GM19240 (cell line): Measurements from ENCODE around the gene FCRLB.
"Not testable (repeated sequence)": the region's sequence is repeated elsewhere in the genome, so short reads cannot be mapped to it uniquely, and the experiment has no call there.

ENCODE experiments used
- DNase-seq: peaks from one replicate; pipeline ENCODE4 v3.0.0; 2011; ENCODE audit warnings: low spot score; ENCODE audit not compliant: insufficient read length

Gene FCRLB

GRCh38 chr1:161720956-161721737 lies at the start of gene FCRLB:
Gene FCRLB, plus strand, starts transcription at chr1:161721544. Its CDS starts 1,129 bp downstream, at chr1:161722673.
- no peak for DNase-seq

DNA sequence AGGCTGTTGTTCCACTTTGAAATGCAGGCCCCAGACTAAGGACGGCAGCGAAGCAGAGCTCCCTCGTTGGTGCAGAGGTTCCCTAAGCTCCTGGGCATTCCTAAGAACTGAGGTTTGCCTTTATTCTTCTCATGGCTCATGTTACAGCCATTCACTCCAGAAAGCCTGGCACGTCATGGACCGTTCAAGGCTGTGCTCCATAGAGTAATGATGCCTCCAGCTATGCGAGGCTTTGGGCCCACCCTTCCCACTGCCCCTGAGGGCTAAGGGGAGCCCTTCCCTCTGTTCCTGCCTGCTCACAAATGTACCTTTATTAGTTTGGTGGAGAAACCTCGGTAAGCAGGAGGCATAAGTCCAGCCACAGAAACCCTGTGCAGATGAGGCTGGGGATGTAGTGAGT lies 47.9 kb upstream of the FCRLB start:
- DNase-seq, result not testable (repeated sequence)

- DNase-seq, result not testable (repeated sequence)
Observed at GRCh38 chr1:161674447-161674846, 46.9 kb upstream of the FCRLB start.

DNA sequence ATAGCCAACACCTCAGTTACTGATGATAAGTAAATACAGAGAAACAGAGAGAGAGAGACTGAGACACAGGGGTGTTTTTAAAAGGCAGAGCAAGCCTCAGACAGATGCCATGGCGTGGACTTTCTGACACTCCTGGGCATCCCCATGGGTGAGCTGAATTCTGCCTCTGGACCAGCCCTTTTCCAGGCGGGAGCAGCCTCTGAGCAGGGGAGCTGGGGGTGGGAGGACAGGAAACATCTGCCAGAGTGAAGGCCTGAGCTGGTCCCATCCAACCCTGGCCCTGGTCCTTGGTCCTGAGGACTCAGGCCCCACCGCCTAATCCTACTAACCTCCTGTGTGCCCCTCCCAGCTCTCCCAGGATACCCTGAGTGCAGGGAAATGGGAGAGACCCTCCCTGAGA lies 46.4 kb upstream of the FCRLB start:
- not testable (repeated sequence) for DNase-seq

DNA sequence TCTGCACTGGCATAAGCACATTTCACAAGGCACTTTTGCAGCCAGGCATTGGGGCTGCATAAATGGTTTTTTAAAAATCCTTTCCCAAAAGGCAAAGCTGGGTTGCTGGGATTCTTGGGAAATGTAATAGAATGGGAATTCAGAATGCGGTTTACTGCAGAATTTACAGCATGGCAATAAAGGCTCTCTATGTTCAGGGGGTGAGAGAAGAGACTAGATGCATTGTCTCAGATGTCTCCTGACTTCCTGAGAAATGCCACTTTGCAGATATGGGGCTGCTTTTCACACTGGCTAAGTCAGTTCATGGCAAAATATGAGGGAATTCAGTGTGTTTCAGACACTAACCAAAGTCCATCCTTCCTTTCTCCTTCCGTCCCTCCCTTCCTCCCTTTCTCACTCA lies 44.9 kb upstream of the FCRLB start:
- no peak for DNase-seq

DNA sequence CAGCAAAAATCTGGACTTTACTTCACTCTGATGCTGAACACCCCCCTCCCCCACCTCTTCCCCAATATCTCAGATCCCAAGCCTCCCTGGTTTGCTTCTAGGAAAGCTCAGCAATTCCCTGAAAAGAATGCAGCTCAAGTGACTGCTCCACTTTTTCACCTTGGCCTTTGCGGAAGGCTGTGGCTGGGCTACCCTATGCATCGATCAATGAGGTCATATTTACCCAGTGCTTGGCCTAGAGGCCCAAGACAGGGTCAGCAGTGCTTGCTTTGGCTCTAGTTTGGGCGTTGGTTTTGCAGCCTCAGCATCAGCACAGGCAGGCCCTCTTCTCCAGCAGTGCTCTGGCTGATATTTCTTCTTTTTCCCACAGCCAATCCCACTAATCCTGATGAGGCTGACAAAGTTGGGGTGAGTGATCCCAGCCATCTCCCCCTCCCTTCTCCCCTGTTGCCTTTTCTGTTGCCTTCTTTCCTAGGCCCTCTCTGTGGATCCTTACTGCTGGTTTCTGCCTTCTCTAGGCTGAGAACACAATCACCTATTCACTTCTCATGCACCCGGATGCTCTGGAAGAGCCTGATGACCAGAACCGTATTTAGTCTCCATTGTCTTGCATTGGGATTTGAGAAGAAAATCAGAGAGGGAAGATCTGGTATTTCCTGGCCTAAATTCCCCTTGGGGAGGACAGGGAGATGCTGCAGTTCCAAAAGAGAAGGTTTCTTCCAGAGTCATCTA lies 44.2 kb upstream of the FCRLB start:
- no peak for DNase-seq

GRCh38 chr1:161678500-161678899 lies 42.8 kb upstream of the FCRLB start:
- no peak for DNase-seq

DNA sequence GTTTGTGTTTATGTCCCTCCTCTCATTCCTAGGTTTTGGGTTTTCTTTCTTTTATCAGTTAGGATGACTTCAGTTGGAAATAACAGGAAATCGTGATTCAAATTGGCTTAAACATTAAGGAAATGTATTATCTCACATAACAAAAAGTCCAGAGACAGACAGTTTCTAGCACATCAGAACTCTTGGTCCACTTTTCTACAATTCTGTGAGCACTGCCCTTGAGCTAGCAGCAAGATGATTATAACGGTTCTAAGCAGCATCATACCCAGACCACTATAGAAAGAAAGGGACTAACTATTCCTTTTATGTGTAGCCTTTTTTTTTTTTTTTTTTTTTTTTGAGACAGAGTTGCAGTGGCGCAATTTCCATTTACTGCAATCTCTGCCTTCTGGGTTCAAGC lies 39.5 kb upstream of the FCRLB start:
- DNase-seq, result no peak

- DNase-seq, result no peak
Observed at GRCh38 chr1:161688946-161689345, 32.4 kb upstream of the FCRLB start.

DNA sequence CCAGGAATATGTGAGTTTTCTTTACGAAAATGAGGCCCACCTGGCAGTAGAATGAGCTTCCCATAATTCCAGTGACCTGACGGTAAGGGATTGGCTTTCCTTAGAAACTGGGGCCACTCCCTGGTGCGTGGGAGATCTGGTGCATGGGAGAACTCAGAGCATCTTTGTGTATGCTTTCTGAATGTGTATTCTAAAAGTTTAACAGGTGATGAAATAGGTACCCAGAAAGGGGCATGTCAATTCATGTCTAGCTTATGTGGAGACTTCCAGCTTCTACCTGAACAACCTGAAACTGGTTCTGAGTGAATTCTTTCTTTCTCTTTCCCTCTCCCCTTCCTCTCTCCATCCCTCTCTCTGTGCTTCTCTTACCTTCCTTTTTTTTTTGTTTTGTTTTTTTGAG lies 29.5 kb upstream of the FCRLB start:
- no peak for DNase-seq

DNA sequence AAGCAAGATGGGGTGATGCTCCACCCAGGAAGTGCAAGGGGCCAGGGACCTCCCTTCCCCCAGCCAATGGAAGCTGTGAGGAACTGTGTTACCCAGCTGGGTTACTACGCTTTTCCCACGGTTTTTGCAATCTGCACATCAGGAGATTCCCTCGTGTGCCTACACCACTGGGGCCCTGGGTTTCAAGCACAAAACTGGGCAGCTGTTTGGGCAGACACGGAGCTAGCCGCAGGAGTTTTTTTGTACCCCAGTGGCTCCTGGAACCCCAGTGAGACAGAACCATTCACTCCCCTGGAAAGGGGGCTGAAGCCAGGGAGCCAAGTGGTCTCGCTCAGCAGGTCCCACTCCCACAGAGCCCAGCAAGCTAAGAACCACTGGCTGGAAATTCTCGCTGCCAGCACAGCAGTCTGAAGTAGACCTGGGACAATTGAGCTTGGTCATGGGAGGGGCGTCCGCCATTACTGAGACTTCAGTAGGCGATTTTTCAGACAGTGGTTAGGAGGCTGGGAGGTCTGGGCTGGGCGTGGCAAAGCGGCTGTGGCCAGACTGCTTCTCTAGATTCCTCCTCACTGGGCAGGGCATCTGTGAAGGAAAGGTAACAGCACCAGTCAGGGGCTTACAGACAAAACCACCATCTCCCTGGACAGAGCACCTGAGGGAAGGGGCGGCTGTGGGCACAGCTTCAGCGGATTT lies 28.2 kb upstream of the FCRLB start:
- not testable (repeated sequence) for DNase-seq

DNA sequence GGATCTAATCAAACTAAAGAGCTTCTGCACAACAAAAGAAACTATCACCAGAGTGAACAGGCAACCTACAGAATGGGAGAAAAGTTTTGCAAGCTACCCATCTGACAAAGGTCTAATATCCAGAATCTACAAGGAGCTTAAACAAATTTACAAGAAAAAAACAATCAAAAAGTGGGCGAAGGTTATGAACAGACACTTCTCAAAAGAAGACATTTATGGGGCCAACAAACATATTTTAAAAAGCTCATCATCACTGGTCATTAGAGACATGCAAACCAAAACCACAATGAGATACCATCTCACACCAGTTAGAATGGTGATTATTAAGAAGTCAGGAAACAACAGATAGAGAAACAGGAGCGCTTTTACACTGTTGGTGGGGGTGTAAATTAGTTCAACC lies 23.0 kb upstream of the FCRLB start:
- DNase-seq, result not testable (repeated sequence)

- DNase-seq, result no peak
Observed at GRCh38 chr1:161702250-161702649, 19.1 kb upstream of the FCRLB start.

GRCh38 chr1:161705537-161705936 lies 15.8 kb upstream of the FCRLB start:
- no peak for DNase-seq

DNA sequence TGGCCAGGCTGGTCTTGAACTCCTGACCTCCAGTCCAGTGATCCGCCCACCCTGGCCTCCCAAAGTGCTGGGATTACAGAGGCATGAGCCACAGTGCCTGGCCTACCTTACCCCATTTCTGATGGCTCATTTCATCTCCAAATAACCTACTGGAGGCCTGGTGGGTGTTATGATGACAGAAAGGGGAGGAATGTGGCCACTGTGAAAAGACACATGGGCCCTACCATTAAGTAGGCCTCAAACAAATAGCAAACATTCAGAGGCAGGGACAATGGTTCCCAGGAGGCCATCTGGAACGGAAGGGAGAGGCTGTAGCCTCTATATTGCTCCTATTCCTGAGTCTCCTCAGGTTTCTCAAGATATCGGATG lies 15.2 kb upstream of the FCRLB start:
- DNase-seq, result no peak

- DNase-seq, result no peak
Observed at GRCh38 chr1:161706482-161707347, 14.6 kb upstream of the FCRLB start, which contains the start of gene FCRLA. Gene FCRLA, plus strand, starts transcription at chr1:161707229. Its CDS starts 36 bp downstream, at chr1:161707265.

GRCh38 chr1:161707503-161707902 lies 13.8 kb upstream of the FCRLB start:
- no peak for DNase-seq

- DNase-seq, result no peak
Observed at GRCh38 chr1:161709373-161709772, 12.0 kb upstream of the FCRLB start.

DNA sequence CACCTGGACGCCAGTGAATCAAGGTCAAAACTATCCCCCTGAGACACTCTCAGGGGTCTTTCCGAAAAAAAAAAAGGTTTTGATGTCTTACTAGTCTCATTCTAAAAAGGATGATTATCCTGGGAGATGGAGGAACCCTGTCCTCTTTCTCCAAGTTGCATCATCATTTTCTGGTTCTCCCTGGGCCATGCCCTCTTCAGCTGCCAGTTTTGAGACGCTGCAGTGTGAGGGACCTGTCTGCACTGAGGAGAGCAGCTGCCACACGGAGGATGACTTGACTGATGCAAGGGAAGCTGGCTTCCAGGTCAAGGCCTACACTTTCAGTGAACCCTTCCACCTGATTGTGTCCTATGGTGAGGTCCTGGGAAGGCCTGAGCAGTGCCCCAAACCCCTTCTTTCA lies 10.8 kb upstream of the FCRLB start:
- no peak for DNase-seq

GRCh38 chr1:161718559-161719324 lies 2.6 kb upstream of the FCRLB start:
- no peak for DNase-seq

DNA sequence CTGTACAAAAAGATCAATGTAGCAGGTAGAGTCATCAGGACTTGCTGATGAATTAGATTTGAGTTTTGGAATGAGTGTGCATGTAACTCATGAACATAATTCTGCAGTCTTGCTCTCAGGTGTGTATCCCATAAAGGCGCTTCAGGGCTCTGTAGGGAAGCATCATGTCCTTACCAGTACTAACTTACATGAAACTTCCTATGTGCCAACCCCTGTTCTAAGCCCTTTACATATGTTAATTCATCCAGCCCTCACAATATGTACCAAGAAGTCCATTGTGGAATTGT lies 2.1 kb upstream of the FCRLB start:
- no peak for DNase-seq
